ENCODE measurements around the gene COX6A1. TPM values are rescaled to one million over a fixed set of nuclear protein-coding genes. Genes with fewer than 3 reads are reported as not detected.
A peak's percentile ranks its signal among the peaks of the same experiment; 100 is the strongest.

COX6A1 gene
- 100 to 1,000 TPM; 337 to 351 TPM for total RNA-seq

DNA sequence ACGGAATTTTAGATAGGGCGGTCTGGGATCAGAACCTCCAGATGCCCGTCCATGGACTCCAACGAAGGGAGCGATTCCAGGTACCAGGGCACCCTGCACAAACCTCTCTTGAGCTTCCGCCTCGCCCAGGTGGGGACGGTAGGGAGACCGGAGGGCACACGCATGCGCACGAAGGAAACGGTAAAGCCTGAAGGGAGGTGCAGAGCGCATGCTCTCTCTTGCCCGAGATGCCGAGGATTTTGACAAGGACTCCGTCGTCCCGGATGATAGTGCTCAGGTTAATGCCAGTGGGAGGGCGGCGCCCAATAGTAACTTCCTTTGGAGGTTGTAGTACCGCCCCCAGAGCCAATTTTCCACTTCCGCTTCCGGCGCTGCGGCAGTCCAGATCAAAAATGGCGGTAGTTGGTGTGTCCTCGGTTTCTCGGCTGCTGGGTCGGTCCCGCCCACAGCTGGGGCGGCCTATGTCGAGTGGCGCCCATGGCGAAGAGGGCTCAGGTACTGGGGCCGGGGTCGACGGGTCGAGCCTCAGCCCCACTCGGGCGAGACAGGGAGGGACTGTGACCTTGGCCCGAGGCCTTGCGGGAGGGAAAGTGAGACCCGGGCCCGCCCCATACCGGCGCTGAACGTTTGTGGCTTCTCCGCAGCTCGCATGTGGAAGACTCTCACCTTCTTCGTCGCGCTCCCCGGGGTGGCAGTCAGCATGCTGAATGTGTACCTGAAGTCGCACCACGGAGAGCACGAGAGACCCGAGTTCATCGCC lies at the start of gene COX6A1:
Gene COX6A1, plus strand, starts transcription at position 379 of the 760 bp plus-strand sequence. Its CDS starts 14 bp downstream, at position 393.
- H3K4me1 Mint-ChIP-seq (ENCODE audit: low read depth): peaks cover 24% of the 10 kb centered on the region
- CTCF ChIA-PET: interaction anchor here (0.6 to 2.3 kb wide), 13 partner anchors 12 to 144 kb away, joined by 3 to 12 read pairs (median 4); partner anchors contain the start of genes DYNLL1, POP5 and SIRT4
- H3K36me3 Mint-ChIP-seq (ENCODE audit: low read depth): peaks cover 31% of the 10 kb centered on the region
- POLR2A ChIA-PET: interaction anchor here (0.5 to 2.1 kb wide), 8 partner anchors 9 to 962 kb away, joined by 3 to 10 read pairs (median 4); partner anchors contain the start of genes RNU4-1, RNU4-2 and SIRT4
- DNase-seq (peak; percentile 99), ATAC-seq (peak; percentile 98)
- peak within 1 kb of the TSS; percentile 92 for H3K27ac Mint-ChIP-seq
- peak within 1 kb of the TSS; percentile 83 for H3K4me3 Mint-ChIP-seq
- no peaks in the 10 kb centered on the region for H3K9me3 Mint-ChIP-seq (ENCODE audit: insufficient read depth)
- no peaks in the 10 kb centered on the region for H3K27me3 Mint-ChIP-seq (ENCODE audit: low read depth)

DNA sequence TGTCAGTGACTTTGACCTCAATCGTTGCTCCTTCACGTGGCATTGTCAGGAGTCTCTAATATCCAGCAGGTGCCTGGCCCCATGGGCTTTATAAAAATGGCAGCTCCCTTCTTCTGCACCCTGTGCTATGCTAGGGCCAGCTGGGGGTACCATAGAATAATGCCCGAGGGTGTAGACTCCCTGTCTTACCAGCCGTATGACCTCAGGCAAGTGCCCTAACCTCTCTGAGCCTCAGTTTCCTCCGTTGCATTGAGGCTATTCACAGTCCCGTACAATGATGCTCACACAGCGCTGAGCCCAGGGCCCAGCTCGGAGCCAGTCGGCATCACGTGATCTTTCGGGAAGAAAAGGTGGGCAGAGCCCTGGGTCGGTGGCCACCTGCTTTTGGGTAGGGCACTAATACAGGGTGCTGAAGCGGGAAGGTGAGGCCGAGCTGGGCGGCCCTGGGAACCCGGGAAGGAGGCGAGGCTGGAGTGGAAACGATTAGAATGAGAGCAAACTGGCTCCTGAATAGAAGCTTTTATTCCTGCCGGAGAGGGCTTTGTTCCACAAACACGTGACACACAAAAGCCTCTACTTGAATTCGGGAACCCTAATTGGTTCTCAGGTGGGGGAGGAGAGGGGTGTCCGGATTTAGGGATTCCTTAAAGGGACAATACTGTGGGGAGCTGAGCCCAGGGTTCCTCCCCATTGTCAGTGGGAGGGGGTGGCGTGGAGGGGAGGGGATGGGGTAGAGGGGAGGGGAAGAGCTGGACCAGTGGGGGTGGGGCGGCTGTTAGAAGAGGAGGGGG lies 49.0 kb upstream of the COX6A1 start:
- CTCF ChIA-PET: interaction anchor here (1.5 kb wide), 1 partner anchor 64 kb away, joined by 3 read pairs; no protein-coding TSS in a partner anchor
- Mint-ChIP-seq H3K27ac (no peak overlapping the region), H3K4me1 (ENCODE audit: low read depth) (no peaks in the 10 kb centered on the region), H3K9me3 (ENCODE audit: insufficient read depth) (no peaks in the 10 kb centered on the region), H3K4me3 (no peak overlapping the region), H3K36me3 (ENCODE audit: low read depth) (no peaks in the 10 kb centered on the region), H3K27me3 (ENCODE audit: low read depth) (peaks cover 25% of the 10 kb centered on the region)
- POLR2A ChIA-PET: no interaction called here
- DNase-seq (no peak), ATAC-seq (no peak)

DNA sequence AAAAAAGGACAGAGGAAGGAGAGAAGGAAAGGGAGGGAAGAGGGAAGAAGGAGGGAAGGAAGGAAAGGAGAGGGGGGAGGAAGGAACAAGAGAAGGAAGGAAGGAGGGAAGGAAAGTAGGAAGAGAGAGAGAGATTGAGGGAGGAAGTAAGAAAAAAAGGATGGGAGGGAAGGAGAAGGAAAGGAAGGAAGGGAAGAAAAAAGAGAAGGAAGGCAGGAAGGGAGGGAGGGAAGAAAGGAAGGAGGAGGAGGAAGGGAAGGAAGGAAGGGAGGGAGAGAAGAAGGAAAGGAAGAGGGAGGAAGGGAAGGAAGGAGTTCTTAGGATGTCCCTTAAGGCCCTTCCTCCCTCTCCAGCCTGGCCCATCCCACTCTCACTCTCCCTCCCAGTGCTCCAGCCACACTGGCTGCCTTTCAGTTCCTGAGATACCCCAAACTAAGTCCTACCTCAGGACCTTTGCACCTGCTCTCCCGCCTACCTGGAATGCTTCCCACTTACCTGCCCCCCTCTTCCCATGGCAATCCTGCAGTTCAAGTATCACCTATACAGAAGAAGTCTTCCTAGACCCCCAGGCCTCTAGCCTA lies 47.3 kb upstream of the COX6A1 start:
- Mint-ChIP-seq H3K4me1 (ENCODE audit: low read depth) (peaks cover 2% of the 10 kb centered on the region), H3K27me3 (ENCODE audit: low read depth) (peaks cover 23% of the 10 kb centered on the region), H3K27ac (no peak overlapping the region), H3K36me3 (ENCODE audit: low read depth) (no peaks in the 10 kb centered on the region), H3K4me3 (no peak overlapping the region), H3K9me3 (ENCODE audit: insufficient read depth) (no peaks in the 10 kb centered on the region)
- CTCF ChIA-PET: no interaction called here
- no peak for ATAC-seq
- no peak for DNase-seq
- POLR2A ChIA-PET: no interaction called here

DNA sequence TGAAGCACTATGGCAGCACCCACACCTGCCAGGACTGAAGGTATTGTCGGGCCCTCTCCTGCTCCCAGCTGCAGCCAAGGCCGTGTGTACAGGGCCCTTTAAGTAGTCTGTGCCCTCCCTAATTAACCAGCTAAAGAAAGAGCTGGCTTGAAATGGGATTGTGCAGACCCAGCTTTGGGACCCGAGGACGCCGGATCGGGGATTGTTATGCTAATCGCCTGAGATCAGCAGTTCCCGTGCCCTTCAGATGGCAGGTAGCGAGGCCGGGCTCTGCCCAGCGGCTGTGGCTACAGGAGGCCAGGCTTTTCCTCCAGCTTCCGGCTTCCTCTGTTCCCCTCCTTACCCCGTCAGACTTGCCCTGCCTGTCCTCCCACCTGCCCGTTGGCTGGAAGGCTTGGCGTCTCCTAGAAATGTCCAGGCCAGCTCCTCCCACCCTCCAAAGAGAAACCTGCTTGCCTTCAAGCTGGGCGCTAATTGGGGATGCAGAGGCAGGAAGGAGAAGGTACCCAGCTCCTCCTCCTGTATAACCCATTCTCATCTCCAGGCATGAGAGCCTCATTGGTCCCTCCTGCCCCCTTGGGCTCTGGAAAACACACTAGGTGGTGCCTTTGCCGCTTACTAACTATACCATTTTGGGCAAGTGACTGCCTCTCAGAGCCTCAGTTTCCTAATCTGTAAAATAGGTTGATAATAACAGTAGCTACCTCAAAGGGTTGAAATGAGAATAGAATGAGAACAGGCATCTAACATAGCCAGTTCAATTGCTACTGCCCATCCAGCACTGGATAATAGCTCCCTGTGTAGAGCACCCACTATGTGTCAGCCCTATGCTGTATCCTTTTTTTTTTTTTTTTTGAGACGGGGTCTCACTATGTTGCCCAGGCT lies 43.2 kb upstream of the COX6A1 start:
- Mint-ChIP-seq H3K36me3 (ENCODE audit: low read depth) (no peaks in the 10 kb centered on the region), H3K4me1 (ENCODE audit: low read depth) (peaks cover 2% of the 10 kb centered on the region), H3K27me3 (ENCODE audit: low read depth) (peaks cover 18% of the 10 kb centered on the region), H3K27ac (no peak overlapping the region), H3K9me3 (ENCODE audit: insufficient read depth) (no peaks in the 10 kb centered on the region), H3K4me3 (no peak overlapping the region)
- DNase-seq: no peak
- CTCF ChIA-PET: interaction anchor here (1.3 to 2.2 kb wide), 2 partner anchors 27 to 35 kb away, joined by 3 to 7 read pairs; no protein-coding TSS in a partner anchor
- peak; percentile 44 for ATAC-seq
- POLR2A ChIA-PET: no interaction called here

DNA sequence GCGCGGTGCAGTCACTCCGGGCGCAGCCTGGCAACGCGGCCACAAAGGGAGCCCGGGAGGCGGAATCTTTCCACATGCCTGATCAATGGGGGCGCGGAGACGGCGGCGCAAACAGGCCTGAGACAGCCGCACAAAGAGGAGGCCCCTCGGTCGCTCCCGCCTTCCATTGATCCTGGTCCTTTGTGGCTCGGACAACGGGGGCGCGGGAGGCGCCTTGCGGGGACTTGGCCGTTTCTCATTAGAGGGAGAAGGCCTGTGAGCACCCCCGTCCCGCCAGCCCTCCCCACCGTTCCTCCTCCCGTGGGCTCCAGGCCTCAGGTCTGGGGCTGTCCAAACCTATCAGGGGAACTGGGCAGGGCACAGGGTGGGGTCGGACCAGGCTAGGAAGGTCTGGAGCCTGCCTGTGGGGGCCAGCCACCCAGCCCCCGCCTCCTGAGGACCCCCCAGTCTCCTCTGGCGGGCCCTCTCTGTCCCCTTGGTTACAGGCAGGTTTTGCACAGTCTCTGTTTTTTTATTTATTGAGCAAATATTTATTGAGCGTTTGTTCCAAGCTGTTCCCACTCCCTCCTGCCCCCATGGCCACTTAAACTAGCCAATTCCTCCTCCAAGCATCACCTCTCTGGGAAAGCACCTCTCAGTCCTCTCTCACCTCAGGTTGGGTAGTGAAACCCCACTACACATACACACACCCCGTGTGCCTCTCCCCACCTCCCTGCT lies 39.9 kb upstream of the COX6A1 start:
- POLR2A ChIA-PET: no interaction called here

DNA sequence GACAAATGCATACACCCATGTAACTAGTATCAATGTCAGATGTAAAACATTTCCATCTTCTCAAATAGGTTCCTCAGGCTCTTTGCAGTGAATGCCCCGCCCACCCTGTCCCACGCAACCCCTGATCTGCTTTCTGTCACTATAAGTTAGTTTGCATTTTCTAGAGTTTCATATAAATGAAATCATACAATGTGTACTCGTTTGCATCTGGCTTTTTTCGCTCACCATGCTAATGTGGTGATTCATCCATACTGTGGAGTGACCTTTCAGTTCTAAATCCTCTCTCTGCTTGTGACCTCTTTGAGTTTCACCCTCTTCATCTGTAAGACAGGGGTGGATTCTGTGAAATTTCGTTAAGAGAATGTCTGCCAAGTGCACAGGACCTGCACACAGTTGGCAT lies 38.4 kb upstream of the COX6A1 start:
- DNase-seq (no peak), ATAC-seq (no peak)
- CTCF ChIA-PET: interaction anchor here (0.7 to 1.0 kb wide), 2 partner anchors 70 to 82 kb away, joined by 3 read pairs; partner anchors contain the start of gene SRSF9
- H3K36me3 Mint-ChIP-seq (ENCODE audit: low read depth): no peaks in the 10 kb centered on the region
- H3K4me3 Mint-ChIP-seq: no peak overlapping the region
- no peak overlapping the region for H3K27ac Mint-ChIP-seq
- POLR2A ChIA-PET: interaction anchor here (0.7 kb wide), 1 partner anchor 12 kb away, joined by 3 read pairs; no protein-coding TSS in a partner anchor
- H3K9me3 Mint-ChIP-seq (ENCODE audit: insufficient read depth): no peaks in the 10 kb centered on the region
- H3K4me1 Mint-ChIP-seq (ENCODE audit: low read depth): peaks cover 4% of the 10 kb centered on the region
- H3K27me3 Mint-ChIP-seq (ENCODE audit: low read depth): peaks cover 12% of the 10 kb centered on the region

More for the DNA sequence above, 39.9 kb upstream of the COX6A1 start:
- H3K9me3 Mint-ChIP-seq (ENCODE audit: insufficient read depth): no peaks in the 10 kb centered on the region
- H3K4me3 Mint-ChIP-seq: no peak overlapping the region
- H3K4me1 Mint-ChIP-seq (ENCODE audit: low read depth): peaks cover 2% of the 10 kb centered on the region
- ATAC-seq: no peak
- DNase-seq: no peak
- CTCF ChIA-PET: no interaction called here
- H3K27me3 Mint-ChIP-seq (ENCODE audit: low read depth): peaks cover 15% of the 10 kb centered on the region
- H3K27ac Mint-ChIP-seq: no peak overlapping the region
- H3K36me3 Mint-ChIP-seq (ENCODE audit: low read depth): no peaks in the 10 kb centered on the region

DNA sequence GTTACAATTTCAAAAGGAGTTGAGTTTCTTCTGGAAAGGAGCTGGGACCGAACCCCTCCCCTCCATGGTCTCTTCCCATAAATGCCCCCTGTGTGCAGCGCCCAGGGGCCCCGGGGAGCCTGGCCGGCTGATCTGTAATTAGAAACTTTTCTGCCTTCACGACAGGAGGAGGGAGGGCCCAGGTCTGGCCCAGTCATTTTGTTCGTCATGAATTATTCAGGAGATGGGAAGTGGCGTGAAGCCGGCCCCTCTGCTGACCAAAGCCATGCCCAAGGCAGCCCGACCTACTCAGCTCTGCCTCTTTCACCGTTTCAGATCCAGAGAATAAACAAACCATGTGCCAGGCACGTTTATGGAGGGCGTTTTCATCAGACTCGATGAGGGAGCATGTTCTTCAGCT lies 35.7 kb upstream of the COX6A1 start:
- H3K27me3 Mint-ChIP-seq (ENCODE audit: low read depth): peaks cover 6% of the 10 kb centered on the region
- H3K36me3 Mint-ChIP-seq (ENCODE audit: low read depth): no peaks in the 10 kb centered on the region
- CTCF ChIA-PET: no interaction called here
- H3K27ac Mint-ChIP-seq: no peak overlapping the region
- no peak for DNase-seq
- no peak overlapping the region for H3K4me3 Mint-ChIP-seq
- ATAC-seq: no peak
- no peaks in the 10 kb centered on the region for H3K9me3 Mint-ChIP-seq (ENCODE audit: insufficient read depth)
- POLR2A ChIA-PET: no interaction called here
- H3K4me1 Mint-ChIP-seq (ENCODE audit: low read depth): peaks cover 2% of the 10 kb centered on the region

DNA sequence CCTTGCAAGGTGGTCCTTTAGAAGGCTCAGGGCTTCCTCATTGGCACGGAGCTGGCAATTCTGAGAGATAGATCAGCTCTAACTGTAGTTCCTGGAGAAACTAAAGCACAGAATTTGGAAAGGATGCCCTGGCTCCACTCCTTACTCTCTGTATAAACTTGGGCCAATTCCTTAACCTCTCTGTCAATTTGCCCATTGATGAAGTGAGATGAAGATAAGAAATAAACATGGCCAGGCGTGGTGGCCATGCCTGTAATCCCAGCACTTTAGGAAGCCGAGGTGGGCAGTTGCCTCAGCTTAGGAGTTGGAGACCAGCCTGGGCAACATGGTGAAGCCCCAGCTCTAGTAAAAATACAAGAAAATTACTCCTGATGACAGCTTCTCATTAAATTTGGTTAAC lies 34.0 kb upstream of the COX6A1 start:
- DNase-seq (no peak), ATAC-seq (no peak)
- Mint-ChIP-seq H3K27me3 (ENCODE audit: low read depth) (peaks cover under 1% of the 10 kb centered on the region), H3K9me3 (ENCODE audit: insufficient read depth) (no peaks in the 10 kb centered on the region), H3K36me3 (ENCODE audit: low read depth) (no peaks in the 10 kb centered on the region), H3K4me1 (ENCODE audit: low read depth) (peaks cover 2% of the 10 kb centered on the region), H3K4me3 (no peak overlapping the region), H3K27ac (no peak overlapping the region)
- POLR2A ChIA-PET: no interaction called here
- CTCF ChIA-PET: interaction anchor here (1.0 to 1.4 kb wide), 2 partner anchors 26 to 47 kb away, joined by 3 to 4 read pairs; no protein-coding TSS in a partner anchor

DNA sequence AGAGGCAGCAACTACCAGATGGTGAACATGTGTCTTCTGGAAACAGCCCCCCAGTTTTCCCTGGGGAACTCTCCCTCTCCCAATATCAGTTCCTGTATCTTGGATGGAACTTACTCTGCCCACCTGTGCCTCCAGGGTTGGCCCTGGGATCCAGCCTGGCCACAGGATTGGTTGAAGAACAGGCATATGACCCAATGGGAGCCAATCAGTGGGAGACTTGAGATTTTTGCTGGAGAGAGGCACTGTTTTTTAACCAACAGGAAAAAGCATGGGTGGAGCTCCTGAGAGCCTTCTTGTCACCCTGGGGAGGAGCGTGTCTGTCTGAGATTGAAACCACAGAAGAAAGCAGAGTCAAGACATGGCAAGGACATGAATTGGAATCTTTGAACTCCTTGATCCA lies 33.6 kb upstream of the COX6A1 start:
- ATAC-seq (no peak), DNase-seq (no peak)
- Mint-ChIP-seq H3K4me3 (no peak overlapping the region), H3K36me3 (ENCODE audit: low read depth) (no peaks in the 10 kb centered on the region), H3K27me3 (ENCODE audit: low read depth) (no peaks in the 10 kb centered on the region), H3K9me3 (ENCODE audit: insufficient read depth) (no peaks in the 10 kb centered on the region), H3K27ac (no peak overlapping the region), H3K4me1 (ENCODE audit: low read depth) (peaks cover 2% of the 10 kb centered on the region)
- ChIA-PET CTCF (interaction anchor here (1.0 kb wide), 1 partner anchor 26 kb away, joined by 3 read pairs; no protein-coding TSS in a partner anchor), POLR2A (no interaction called here)

DNA sequence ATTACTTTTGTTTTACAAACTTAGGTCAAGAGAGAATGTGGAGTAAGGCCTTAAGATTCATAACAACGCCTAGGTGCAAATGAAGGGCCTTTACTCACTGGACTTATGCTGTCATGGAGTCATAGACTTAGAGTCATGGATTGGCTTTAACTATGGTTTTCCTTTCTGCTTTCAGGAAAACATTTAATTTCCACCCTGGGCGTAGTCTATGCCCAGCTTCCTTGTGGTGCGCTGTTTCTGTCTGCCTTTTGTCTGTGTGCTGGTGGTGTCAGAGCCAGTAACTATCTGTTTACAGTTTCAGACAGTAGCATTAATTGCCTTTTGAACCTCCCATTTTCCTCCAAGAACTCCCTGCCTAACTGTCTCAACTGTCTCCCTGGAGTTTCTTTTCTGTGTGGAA lies 31.8 kb upstream of the COX6A1 start:
- H3K4me1 Mint-ChIP-seq (ENCODE audit: low read depth): peaks cover 2% of the 10 kb centered on the region
- CTCF ChIA-PET: no interaction called here
- H3K9me3 Mint-ChIP-seq (ENCODE audit: insufficient read depth): no peaks in the 10 kb centered on the region
- ATAC-seq: no peak
- H3K4me3 Mint-ChIP-seq: no peak overlapping the region
- no peak for DNase-seq
- no peaks in the 10 kb centered on the region for H3K27me3 Mint-ChIP-seq (ENCODE audit: low read depth)
- no peaks in the 10 kb centered on the region for H3K36me3 Mint-ChIP-seq (ENCODE audit: low read depth)
- no peak overlapping the region for H3K27ac Mint-ChIP-seq
- POLR2A ChIA-PET: no interaction called here

Data from activated CD8-positive, alpha-beta T cell treated with anti-CD3 and anti-CD28 coated beads, Interleukin-2, amount 10 ng/mL, durations not matched to agents 7 days and 5 days (primary cell).